HepG2 (cell line): ENCODE measurements around the gene CC2D1A. TPM values are rescaled to one million over a fixed set of nuclear protein-coding genes. Genes with fewer than 3 reads are reported as not detected.

Source experiments
- ATAC-seq: fragments of 200-7000 bp; cut with Tn5 transposase; 3 replicates; pipeline ENCODE4 v1.9.1; 2020; ENCODE audit warnings: mild to moderate bottlenecking, moderate library complexity
- BruUV-seq: library from RNA; stranded (reverse); fragments of 400-500 nt; replicated peaks from 2 replicates; lab custom pipeline; 2021; lab: Mats Ljungman, UMichigan
- CTCF ChIA-PET: fragments of 300-600 bp; formaldehyde crosslinking; extraction: SDS; loops from one replicate; lab custom pipeline; 2021; ENCODE audit warnings: low total read pairs, inconsistent platforms, low intra/inter-chr PET ratio; lab: Yijun Ruan, JAX
- POLR2A ChIA-PET: fragments of 350-600 bp; sonication (Branson Sonifier 250); formaldehyde crosslinking; loops from one replicate; lab custom pipeline; 2020; ENCODE audit warnings: antibody characterized with exemption, inconsistent platforms; lab: Yijun Ruan, JAX
- DNase-seq: peaks from one replicate; pipeline ENCODE4 v3.0.0-alpha.2; 2015; ENCODE audit warnings: low spot score
- FAIRE-seq: peaks from 3 replicates; lab custom pipeline; 2011; peaks lifted over from hg19 to GRCh38; lab: Jason Lieb, UNC
- H2AFZ ChIP-seq: one replicate; pipeline ENCODE4 v1.6.1; 2011; ENCODE audit warnings: low read length, inconsistent platforms
- H3K27ac ChIP-seq: fragments of 300-600 bp; 3 replicates; pipeline ENCODE4 v1.8.0; 2011; ENCODE audit warnings: mixed run types, mild to moderate bottlenecking, mixed read lengths, low read length, inconsistent platforms; ENCODE audit not compliant: insufficient read depth; ENCODE audit errors: extremely low read length
- H3K27me3 ChIP-seq, 2 experiments: fragments of 200-600 bp in 1 of 2; 2 replicates in 1 of 2; 3 replicates in 1 of 2; pipeline versions ENCODE4 v1.6.0 to v1.8.0; 2011; ENCODE audit warnings: low read length in 2 of 2, mild to moderate bottlenecking in 2 of 2, moderate library complexity in 2 of 2, inconsistent platforms in 1 of 2; ENCODE audit not compliant: insufficient read depth in 2 of 2, control insufficient read depth in 1 of 2
- H3K36me3 ChIP-seq, 2 experiments: fragments of 200-600 bp in 1 of 2; replicated peaks in 1 of 2; 2 replicates in 1 of 2; 3 replicates in 1 of 2; pipeline versions ENCODE4 v1.5.1 to v1.8.0; 2011; ENCODE audit warnings: low read length in 2 of 2, inconsistent platforms in 1 of 2; ENCODE audit not compliant: insufficient read depth in 2 of 2, control insufficient read depth in 1 of 2
- H3K4me1 ChIP-seq: 2 replicates; pipeline ENCODE4 v1.5.1; 2012; ENCODE audit warnings: low read length, inconsistent platforms; ENCODE audit not compliant: insufficient read depth
- H3K4me2 ChIP-seq: 2 replicates; pipeline ENCODE4 v1.6.0; 2011; ENCODE audit warnings: low read depth, low read length, inconsistent platforms
- H3K4me3 ChIP-seq, 3 experiments: fragments of 200-600 bp in 1 of 3; sonication (generic), shearing (Covaris generic) in 1 of 3; replicated peaks in 1 of 3; 2 replicates each; pipeline ENCODE4 v1.5.1; 2011 to 2016; ENCODE audit warnings: low read length in 3 of 3, inconsistent platforms in 2 of 3, low read depth in 2 of 3, mild to moderate bottlenecking in 2 of 3, control low read depth in 1 of 3, mixed read lengths in 1 of 3; ENCODE audit not compliant: insufficient read depth in 1 of 3
- H3K79me2 ChIP-seq: one replicate; pipeline ENCODE4 v1.6.1; 2011; ENCODE audit warnings: low read length, inconsistent platforms; ENCODE audit not compliant: insufficient read depth
- H3K9ac ChIP-seq: 2 replicates; pipeline ENCODE4 v1.6.0; 2011; ENCODE audit warnings: mild to moderate bottlenecking, low read depth, low read length, inconsistent platforms; ENCODE audit not compliant: insufficient read depth
- H3K9me3 ChIP-seq: 2 replicates; pipeline ENCODE4 v1.5.1; 2012; ENCODE audit warnings: mild to moderate bottlenecking, low read length
- H4K20me1 ChIP-seq: 2 replicates; pipeline ENCODE4 v1.6.0; 2011; ENCODE audit warnings: inconsistent platforms, mild to moderate bottlenecking, low read length, moderate library complexity; ENCODE audit not compliant: insufficient read depth
- AKNA ChIP-seq: sonication (generic); formaldehyde crosslinking; IDR thresholded peaks from 2 replicates; pipeline ENCODE4 v1.4.0; 2020; ENCODE audit warnings: missing genetic modification reagents, borderline replicate concordance
- SMAD1 ChIP-seq: sonication (generic); formaldehyde crosslinking; IDR thresholded peaks from 2 replicates; pipeline ENCODE4 v1.4.0; 2020; ENCODE audit warnings: missing genetic modification reagents, low read depth, mild to moderate bottlenecking, borderline replicate concordance
- SOX13 ChIP-seq, 3 experiments: fragments of 450-650 bp in 1 of 3; sonication (generic) in 1 of 3; formaldehyde crosslinking in 1 of 3; IDR thresholded peaks in 2 of 3; conservative IDR thresholded peaks in 1 of 3; 2 replicates each; pipeline versions ENCODE4 v1.5.0 to v1.6.1; 2016 to 2020; ENCODE audit warnings: antibody characterized with exemption in 1 of 3, mild to moderate bottlenecking in 1 of 3, missing compliant biosample characterization in 1 of 3, missing genetic modification reagents in 1 of 3, moderate library complexity in 1 of 3
- SRSF4 ChIP-seq: fragments of 200-400 bp; formaldehyde crosslinking; IDR thresholded peaks from one replicate; pipeline ENCODE4 v1.6.1; 2018; ENCODE audit warnings: mild to moderate bottlenecking, low read depth, low read length, moderate library complexity; ENCODE audit not compliant: poor library complexity, severe bottlenecking
- TCF7L2 ChIP-seq: IDR thresholded peaks from 2 replicates; pipeline ENCODE4 v1.6.1; 2011; ENCODE audit warnings: mild to moderate bottlenecking, low read depth, low read length, moderate library complexity
- ZNF546 ChIP-seq: sonication (generic); formaldehyde crosslinking; conservative IDR thresholded peaks from 2 replicates; pipeline ENCODE4 v1.8.1; 2023; ENCODE audit warnings: mild to moderate bottlenecking, missing genetic modification reagents
- WGBS: methylation state at CpG from one replicate; pipeline ENCODE4 v1.1.6; 2017; ENCODE audit warnings: low lambda C conversion rate; 5-methylcytosine and 5-hydroxymethylcytosine counted together
- in situ Hi-C: cut with HindIII; loops from 2 replicates; pipeline ENCODE4 v1.10.0; 2017; ENCODE audit warnings: low pct_unique_long_range_greater_than_20kb; ENCODE audit not compliant: extremely low pct_ligation_motif_present
- intact Hi-C: fragments of 100-400 bp; cut with micrococcal nuclease; formaldehyde crosslinking; loops from one replicate; pipeline ENCODE4 v1.10.0; 2022; ENCODE audit not compliant: unreplicated experiment
- polyA plus RNA-seq, 8 experiments: library from polyadenylated mRNA; depleted of rRNA in 3 of 8; stranded (reverse) in 7 of 8; unstranded in 1 of 8; fragments of >200 nt; fragmentation: Illumina TruSeq in 4 of 8; extraction: Trizol in 4 of 8; gene quantifications; 2 replicates each; pipeline versions ENCODE4 v1.2.1 to v1.2.3, GENCODE V29; 2011 to 2016; ENCODE audit warnings: low read depth in 4 of 8, missing spikeins in 1 of 8, mixed read lengths in 1 of 8; ENCODE audit not compliant: insufficient read depth in 1 of 8
- total RNA-seq, 5 experiments: library from RNA; depleted of rRNA; stranded (reverse); fragments of >200 nt; fragmentation: Illumina TruSeq; extraction: Trizol; gene quantifications; 2 replicates each; pipeline ENCODE4 v1.2.3, GENCODE V29; 2016; ENCODE audit warnings: low read depth in 1 of 5
- TF ChIP-seq, protein P1 (sequence below): sonication (generic); formaldehyde crosslinking; IDR thresholded peaks from 2 replicates; pipeline ENCODE4 v1.5.0; 2020; ENCODE audit warnings: missing genetic modification reagents
- TF ChIP-seq, protein P2 (sequence below): IDR thresholded peaks from 2 replicates; pipeline ENCODE4 v1.6.1; 2016; ENCODE audit warnings: low read depth

Gene CC2D1A
- total and polyA plus RNA-seq, 2 of the 13 experiments (the other 11 are each of a cell fraction or from before 2014, with no cell fraction given): 9.7 to 11.5 TPM

- TF ChIP-seq AKNA (no peak), SRSF4 (no peak), SMAD1 (CRISPR knock-in tag) (no peak)
- TF ChIP-seq, protein P1, sequence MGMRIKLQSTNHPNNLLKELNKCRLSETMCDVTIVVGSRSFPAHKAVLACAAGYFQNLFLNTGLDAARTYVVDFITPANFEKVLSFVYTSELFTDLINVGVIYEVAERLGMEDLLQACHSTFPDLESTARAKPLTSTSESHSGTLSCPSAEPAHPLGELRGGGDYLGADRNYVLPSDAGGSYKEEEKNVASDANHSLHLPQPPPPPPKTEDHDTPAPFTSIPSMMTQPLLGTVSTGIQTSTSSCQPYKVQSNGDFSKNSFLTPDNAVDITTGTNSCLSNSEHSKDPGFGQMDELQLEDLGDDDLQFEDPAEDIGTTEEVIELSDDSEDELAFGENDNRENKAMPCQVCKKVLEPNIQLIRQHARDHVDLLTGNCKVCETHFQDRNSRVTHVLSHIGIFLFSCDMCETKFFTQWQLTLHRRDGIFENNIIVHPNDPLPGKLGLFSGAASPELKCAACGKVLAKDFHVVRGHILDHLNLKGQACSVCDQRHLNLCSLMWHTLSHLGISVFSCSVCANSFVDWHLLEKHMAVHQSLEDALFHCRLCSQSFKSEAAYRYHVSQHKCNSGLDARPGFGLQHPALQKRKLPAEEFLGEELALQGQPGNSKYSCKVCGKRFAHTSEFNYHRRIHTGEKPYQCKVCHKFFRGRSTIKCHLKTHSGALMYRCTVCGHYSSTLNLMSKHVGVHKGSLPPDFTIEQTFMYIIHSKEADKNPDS (CRISPR knock-in tag): no peak
- TF ChIP-seq, all 625 proteins: peak for 0
Measured at GRCh38 chr19:13890136-13890535, 15.9 kb upstream of the CC2D1A start (continued).

DNA sequence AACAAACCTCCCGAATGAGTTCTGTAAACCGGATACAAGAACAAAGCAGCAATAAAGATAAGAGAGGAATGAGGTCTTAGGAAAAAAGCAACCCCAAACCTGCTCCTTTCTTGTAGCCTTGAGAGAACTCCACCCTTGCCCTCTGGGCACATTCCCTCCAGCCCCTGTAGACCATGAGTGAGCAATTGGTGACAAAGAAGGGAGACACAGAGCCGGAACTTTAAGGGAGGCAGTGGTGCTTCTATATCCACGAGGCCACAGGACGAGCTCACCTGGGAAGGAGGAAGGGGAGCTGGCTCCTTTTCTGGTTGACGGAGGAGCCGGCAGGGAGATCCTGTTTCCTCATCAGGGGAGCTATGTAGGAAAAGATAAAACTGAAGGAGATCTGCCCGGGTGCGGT lies 13.1 kb upstream of the CC2D1A start:
- ATAC-seq (no peak), DNase-seq (no peak), FAIRE-seq (no peak)
- Histone ChIP-seq H3K36me3 (no peaks in the 10 kb centered on the region), H3K4me1 (no peaks in the 10 kb centered on the region), H4K20me1 (no peaks in the 10 kb centered on the region), H3K27me3 (no peaks in the 10 kb centered on the region), H3K4me2 (no peak overlapping the region), H3K9ac (no peak overlapping the region), H3K27ac (no peak overlapping the region), H2AFZ (no peak overlapping the region), H3K79me2 (no peaks in the 10 kb centered on the region), H3K4me3 (no peak overlapping the region), H3K9me3 (no peaks in the 10 kb centered on the region)
- in situ Hi-C loops (loop anchor here (25.0 kb wide), 1 partner anchor 519 kb away; the partner anchor contains the start of gene DDX39A), intact Hi-C loops (no loop called here)
- ChIA-PET POLR2A (no interaction called here), CTCF (no interaction called here)
- BruUV-seq: no TSS peak
- WGBS: 87% methylated on average over 9 of the region's 9 CpGs
- TF ChIP-seq, protein P2, sequence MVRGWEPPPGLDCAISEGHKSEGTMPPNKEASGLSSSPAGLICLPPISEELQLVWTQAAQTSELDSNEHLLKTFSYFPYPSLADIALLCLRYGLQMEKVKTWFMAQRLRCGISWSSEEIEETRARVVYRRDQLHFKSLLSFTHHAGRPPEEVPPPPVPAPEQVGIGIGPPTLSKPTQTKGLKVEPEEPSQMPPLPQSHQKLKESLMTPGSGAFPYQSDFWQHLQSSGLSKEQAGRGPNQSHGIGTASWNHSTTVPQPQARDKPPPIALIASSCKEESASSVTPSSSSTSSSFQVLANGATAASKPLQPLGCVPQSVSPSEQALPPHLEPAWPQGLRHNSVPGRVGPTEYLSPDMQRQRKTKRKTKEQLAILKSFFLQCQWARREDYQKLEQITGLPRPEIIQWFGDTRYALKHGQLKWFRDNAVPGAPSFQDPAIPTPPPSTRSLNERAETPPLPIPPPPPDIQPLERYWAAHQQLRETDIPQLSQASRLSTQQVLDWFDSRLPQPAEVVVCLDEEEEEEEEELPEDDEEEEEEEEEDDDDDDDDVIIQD (CRISPR knock-in tag): no peak
- TF ChIP-seq TCF7L2: no peak
- TF ChIP-seq SOX13 (IDR thresholded peaks at IDR 0.05): no peak
- no peak for TF ChIP-seq SOX13 (CRISPR knock-in tag; conservative IDR thresholded peaks at IDR 0.05 in 1 of 2, IDR thresholded peaks at IDR 0.05 in 1 of 2)
- TF ChIP-seq ZNF546 (CRISPR knock-in tag): no peak
